A673 (cell line): Measurements from ENCODE around the gene RFX2.
"Not testable (repeated sequence)": the region's sequence is repeated elsewhere in the genome, so short reads cannot be mapped to it uniquely, and the experiment has no call there.

ENCODE experiments used
- EZH2 ChIP-seq: fragments of 200-600 bp; sonication (generic); IDR thresholded peaks from 2 replicates; pipeline ENCODE4 v1.6.1; 2017; ENCODE audit warnings: borderline replicate concordance, low read depth, mild to moderate bottlenecking, mixed read lengths, antibody characterized with exemption, low read length; ENCODE audit not compliant: poor library complexity, severe bottlenecking
- TF ChIP-seq, protein P1 (sequence below): fragments of 300-800, 200-600 bp; sonication (generic); conservative IDR thresholded peaks from 2 replicates; pipeline ENCODE4 v1.5.1; 2017; ENCODE audit warnings: low read depth, mild to moderate bottlenecking, antibody characterized with exemption, low read length, moderate library complexity, mixed read lengths

- TF ChIP-seq, protein P1, sequence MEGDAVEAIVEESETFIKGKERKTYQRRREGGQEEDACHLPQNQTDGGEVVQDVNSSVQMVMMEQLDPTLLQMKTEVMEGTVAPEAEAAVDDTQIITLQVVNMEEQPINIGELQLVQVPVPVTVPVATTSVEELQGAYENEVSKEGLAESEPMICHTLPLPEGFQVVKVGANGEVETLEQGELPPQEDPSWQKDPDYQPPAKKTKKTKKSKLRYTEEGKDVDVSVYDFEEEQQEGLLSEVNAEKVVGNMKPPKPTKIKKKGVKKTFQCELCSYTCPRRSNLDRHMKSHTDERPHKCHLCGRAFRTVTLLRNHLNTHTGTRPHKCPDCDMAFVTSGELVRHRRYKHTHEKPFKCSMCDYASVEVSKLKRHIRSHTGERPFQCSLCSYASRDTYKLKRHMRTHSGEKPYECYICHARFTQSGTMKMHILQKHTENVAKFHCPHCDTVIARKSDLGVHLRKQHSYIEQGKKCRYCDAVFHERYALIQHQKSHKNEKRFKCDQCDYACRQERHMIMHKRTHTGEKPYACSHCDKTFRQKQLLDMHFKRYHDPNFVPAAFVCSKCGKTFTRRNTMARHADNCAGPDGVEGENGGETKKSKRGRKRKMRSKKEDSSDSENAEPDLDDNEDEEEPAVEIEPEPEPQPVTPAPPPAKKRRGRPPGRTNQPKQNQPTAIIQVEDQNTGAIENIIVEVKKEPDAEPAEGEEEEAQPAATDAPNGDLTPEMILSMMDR = not testable (repeated sequence)
- not testable (repeated sequence) for TF ChIP-seq EZH2
Observed at GRCh38 chr19:5963259-5963658, 147.0 kb downstream of the RFX2 start.
